HG03139 (cell line): ENCODE results near the gene TPRA1.
A peak's percentile ranks its signal among the peaks of the same experiment; 100 is the strongest.

Source experiments
- ATAC-seq: cut with Tn5 transposase; IDR thresholded peaks from one replicate; pipeline ENCODE4 v1.9.1; 2021; ENCODE audit not compliant: unreplicated experiment

Gene TPRA1

DNA sequence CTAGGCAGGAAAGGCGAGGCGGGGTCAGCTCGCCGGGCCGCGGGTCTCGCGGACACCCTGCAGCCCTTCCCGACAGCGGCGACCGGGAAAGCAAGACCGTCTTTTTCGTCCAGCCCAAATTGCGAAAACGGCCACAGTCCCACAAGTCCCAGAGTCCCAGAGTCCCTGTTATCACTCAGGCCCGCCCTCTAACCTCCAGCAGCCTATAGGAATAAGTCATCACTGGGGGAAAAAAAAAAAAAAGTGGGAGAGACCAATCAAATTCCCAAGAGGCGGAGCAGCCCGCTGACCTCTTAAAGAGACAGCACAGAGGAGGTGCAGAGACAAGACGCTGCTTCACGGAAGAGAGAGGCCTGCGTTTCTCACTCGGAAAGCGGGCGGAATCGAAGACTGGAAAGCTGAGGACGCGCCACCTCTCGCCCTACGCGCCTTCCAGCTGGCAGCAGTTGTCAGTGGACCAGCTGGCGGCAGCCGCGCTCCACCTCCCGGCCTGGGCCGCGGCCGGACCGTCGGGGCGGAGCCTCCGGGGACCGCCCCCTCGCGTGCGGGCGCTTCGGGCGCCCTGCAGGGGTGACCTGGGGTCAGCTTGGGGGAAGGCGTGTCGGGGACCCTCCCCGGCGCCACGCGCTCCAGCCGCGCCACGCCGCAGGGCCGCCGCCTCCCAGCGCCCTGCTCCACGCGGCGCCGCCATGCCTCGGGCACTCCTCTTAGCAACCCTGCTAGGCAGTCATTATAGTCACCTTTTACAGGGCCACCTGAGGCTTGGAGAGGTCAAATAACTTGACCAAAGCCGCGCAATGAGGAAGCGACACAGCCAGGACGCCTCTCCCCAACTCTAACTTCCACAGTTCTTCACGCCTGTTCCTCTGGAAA is at the start of gene TPRA1:
Gene TPRA1 (minus strand): TSS at position 141 of the 873 bp plus-strand sequence. CDS start 10,587 bp downstream, outside the sequence.
- ATAC-seq: peak; percentile 53

DNA sequence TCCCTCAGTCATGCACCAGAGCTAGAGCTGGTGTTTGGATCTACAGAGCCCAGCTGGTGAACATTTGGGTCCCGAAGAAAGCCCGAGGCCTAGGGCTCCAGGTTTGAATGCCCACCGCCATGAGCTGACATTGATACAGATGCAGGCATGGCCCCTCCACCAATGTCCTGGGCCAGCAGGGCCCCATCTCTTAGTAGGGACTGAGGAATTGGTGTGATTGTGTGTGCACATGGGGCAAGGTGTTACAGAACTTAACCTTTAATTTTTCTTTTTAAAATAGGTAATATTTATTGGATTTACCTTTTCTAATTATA is 49.5 kb upstream of the TPRA1 start:
- ATAC-seq: no peak

- no peak for ATAC-seq
These were observed 48.9 kb upstream of the TPRA1 start for GRCh38 chr3:127639173-127640041.

DNA sequence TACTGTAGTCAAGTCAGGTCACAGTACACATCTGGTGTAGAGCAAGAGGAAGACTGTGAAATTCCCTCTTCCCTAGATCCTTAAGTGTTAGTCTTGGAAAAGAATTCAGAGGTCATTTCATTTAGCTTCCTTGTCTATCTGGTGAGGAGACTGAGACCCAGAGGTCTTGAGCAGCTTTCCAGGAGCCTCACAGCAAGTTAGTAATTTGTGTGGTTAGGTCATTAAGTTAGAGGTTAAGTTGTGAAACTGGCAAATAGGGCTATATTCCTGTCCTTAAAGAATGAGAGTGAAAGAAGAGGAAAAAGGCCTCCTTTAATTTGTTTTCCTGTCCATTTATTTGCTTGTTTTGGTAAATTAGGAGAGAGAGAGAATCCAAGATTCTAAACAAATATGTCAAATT is 47.4 kb upstream of the TPRA1 start:
- no peak for ATAC-seq

DNA sequence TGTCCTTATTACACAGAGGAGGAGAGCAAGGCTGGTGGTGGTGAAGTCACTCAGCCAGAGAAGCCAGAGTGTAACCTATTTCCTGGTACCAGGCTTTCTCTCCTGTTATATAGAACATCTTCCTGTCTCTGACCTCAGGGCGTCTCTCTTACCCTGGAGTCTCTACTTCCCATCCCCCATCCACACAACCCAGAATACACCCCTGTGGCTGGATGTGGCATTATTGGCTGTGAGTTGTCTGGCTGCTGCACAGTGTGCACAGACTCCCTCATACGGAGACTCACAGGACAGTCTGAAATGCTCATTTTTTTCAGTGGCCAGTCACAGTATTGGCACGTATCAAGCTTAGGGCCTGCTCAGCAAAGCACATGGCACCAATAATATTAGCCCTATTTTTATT is 47.0 kb upstream of the TPRA1 start:
- ATAC-seq: no peak

DNA sequence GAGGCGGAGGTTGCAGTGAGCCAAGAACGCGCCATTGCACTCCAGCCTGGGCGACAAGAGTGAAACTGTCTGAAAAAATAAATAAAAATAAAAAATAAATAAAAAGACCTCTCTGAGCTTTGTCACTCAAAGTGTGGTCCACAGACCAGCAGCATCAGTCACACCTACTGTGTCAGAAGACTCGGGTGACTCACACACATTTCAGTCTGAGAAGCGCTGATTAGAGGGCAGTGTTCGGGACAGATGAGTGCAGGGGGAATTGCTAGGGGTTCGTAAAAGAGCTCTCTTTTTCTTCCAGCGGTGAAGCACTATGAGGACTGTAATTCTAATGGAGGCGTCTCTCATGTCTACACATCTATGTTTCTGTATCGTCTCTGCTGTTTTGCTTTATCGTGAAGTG is 44.1 kb upstream of the TPRA1 start:
- no peak for ATAC-seq

GRCh38 chr3:127632035-127632820 is 41.7 kb upstream of the TPRA1 start:
- ATAC-seq: no peak

DNA sequence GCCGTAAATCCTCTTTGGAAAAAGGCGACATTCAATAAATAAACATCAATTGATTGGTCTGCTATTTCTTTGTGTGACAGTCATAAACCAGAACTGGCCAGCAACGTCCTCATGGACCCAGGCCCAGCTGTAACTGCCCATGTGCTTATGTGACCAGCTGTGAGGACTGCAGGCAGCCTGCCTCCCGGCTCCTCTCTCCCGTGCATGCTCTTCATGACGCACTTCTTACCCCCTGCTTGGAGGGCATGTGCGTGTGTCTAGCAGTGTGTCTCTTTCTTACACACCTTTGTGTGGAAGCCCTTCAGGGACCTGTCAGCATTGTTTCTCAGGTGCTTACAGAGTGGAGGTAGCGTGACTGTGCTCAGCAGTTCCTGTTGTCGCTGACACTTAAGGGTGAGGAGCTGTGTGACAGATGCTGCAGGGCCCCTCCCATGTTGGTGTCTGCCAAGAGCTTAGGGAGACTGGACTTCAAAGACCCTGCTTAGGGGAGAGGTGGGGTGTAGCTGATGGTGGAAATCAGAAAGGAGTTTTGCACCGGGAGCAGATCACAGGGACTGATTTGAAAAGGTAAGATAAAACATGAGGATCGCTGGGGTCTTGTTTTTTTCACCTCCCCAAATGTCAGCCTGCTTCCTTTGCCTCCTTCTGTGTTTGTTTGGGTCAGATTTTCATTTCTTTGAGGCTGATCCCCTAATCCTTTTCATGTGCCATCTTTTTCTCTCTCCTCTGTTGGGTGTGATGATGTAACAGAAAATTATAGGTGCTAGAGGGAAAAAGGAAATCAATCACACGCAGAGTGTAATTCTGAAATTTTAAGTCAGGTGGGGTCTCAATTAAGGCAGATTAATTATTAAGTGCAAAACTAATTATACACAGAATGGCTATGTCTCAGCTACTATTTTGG is 40.5 kb upstream of the TPRA1 start:
- no peak for ATAC-seq

DNA sequence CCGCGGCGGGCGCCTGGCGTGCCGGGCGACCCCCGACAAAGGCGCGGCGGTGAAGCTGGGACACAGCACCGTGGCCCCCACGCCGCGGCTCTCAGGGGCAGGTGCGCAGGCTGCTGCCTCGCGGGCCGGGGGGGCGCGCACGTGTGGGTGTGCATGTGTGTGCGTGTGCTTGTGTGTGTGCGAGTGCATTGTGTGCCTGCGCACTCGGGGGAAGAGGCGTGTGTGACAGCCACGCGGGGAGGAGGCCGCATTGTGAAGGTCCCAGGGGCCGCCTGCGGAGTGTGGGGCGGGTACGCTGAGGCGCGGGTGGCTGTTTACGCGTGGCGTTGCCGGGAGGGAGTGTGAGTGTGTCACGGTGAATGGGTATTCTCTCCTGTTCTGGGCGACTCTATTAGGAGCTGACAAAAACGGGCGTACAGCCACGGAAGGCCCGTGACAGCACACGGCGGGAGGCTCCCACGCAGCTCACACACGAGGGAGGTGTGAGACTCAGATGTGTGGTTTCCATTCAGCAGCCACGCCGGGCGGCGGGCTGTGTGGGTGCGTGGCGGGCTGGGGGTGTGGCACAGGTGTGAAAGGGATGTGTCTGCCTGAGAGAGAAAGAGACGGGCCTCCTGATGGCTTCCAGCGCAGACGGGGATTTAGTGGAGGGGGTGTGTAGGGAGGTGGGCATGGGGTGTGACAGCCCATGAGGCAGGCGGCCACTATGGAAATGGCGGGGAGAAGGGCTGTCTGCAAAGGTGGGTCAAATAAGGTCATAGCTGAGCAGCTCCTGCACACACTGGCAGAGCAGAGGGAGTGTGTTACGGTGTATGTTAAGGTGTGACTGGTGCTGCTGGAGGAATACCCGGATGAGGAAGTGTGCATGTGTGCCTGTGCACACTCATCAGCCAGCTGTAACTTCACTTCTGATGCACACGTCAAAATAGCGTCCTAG is 39.2 kb upstream of the TPRA1 start:
- no peak for ATAC-seq

DNA sequence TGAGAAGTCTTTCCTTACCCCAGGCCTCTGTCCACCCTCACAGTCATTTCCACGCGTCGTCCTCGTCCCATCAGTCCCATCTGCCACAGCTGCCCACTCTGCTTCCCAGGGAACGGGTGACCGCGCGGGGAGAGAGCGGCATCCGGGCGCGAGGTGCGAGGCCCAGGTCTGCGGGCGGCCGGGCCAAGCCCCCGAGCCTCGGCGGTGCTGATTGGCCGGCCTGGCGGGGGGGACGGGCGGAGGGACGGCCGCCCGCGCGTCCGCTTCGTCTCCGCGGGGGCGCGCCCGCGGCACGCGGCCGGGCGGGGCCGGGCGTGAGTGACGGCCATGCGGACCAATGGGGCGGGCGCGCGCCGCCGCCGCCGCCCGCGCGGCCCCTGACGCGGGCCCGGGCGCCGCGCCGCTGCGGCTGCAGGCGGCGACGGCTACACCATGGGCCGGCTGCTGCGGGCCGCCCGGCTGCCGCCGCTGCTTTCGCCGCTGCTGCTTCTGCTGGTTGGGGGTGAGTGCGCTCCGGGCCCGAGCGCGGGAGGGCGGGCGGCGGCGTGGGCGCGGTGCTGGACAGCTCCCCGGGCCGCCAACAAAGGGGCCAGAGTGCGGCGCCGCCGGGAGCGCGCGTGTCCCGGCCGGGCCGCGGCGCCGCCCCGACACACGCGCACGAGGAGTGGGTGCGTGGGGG is 38.4 kb upstream of the TPRA1 start, which contains the start of gene PODXL2:
Gene PODXL2 (plus strand): TSS at position 398 of the 679 bp plus-strand sequence. CDS start 35 bp downstream, at position 433.
- no peak for ATAC-seq

GRCh38 chr3:127628426-127628787 is 37.9 kb upstream of the TPRA1 start:
- no peak for ATAC-seq

DNA sequence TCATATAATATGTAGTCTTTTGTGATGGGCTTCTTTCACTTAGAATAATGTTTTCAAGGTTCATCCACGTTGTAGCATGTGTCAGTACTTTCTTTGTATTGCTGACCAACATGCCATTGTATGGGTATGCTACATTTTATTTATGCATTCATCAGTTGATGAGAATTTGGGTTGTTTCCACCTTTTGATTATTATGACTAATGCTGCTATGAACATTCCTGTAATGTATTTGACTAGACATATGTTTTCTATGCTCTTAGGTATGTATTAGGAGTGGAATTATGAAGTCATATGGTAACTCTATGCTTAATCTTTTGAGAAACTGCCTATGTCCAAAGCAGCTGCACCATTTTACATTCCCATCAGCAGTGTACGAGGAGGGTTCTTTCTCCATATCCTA is 35.3 kb upstream of the TPRA1 start:
- ATAC-seq: no peak

DNA sequence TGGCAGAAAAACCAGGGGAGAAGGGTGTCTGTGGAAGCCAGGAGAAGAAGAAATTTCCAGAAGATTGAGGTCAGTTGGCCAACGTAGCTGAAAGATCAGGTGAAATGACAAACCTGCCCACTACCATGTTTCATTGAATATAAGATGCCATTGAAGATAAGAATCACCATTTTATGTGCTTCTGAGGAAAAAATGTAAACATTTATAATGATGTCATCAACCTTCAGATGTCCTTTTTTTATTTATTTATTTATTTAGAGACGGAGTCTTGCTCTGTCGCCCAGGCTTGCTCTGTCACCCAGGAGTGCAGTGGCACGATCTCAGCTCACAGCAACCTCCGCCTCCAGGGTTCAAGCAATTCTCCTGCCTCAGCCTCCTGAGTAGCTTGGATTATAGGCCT is 33.5 kb upstream of the TPRA1 start:
- no peak for ATAC-seq

DNA sequence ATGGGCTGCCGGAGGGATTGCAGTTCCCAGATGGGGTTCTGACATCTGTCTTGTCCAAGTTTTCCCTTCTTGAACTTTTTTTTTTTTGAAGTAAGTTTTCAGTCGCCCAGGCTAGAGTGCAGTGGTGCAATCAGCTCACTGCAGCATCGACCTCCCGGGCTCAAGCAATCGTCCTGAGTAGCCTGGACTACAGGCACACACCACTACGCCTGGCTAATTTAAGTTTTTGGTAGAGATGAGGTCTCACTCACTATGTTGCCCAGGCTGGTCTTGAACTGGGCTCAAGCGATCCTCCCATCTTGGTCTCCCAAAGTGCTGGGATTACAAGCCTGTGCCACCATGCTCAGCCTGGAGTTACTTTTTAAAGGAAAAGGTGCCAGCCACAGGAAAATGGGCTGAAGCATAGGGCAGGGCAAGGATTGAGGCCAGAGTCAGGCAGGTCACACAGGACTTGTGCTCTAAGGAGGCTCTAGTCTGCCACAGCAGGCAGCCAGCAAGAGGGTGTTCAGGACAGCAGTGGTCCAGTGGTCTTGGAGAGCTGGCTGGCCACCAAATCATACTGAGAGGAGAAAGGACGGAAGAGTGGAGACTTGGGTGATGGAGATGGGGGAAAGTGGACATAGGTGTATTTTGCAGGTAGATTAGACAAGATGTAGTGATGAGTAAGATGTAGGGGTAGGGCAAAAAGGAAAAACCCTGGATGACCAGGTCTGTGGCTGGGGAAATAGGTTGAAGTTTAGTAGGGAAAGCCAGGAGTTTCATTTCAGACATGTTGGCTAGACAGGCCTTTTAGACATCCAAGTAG is 32.4 kb upstream of the TPRA1 start:
- ATAC-seq: no peak

DNA sequence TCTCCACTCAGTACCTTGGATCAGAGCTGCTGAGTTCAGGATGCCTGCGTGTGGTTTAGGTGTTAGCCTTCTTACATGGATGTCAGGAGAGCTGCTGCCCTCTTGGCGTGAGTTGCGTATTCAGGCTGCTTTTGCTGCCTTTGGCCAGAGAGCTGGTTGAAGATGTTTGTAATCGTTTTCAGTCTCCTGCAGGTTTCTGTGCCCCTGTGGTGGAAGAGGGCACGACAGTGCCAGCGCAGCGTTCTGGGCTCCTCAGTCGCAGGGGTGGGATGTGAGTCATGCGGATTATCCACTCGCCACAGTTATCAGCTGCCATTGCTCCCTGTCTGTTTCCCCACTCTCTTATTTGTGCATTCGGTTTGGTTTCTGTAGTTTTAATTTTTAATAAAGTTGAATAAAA is 31.5 kb upstream of the TPRA1 start:
- no peak for ATAC-seq

GRCh38 chr3:127620637-127621375 is 30.3 kb upstream of the TPRA1 start:
- ATAC-seq: no peak

DNA sequence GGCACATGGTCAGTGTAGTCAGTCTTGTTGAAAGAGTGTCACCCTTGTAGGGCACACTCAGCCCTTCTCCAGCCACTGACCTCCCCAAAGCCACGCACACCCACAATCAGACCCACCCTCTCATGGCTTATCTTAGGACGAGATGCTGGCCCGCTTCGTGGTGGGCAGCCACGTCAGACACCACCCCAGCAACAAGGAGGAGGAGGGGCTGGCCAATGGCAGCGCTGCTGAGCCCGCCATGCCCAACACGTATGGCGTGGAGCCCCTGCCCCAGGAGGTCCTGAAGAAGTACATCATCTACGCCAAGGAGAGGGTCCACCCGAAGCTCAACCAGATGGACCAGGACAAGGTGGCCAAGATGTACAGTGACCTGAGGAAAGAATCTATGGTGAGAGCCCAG is 28.4 kb upstream of the TPRA1 start:
- no peak for ATAC-seq
